CD4-positive, alpha-beta T cell treated with Interferon alpha-2 for 1 hour (primary cell): ENCODE data around the gene RTN4RL1.
A peak's percentile ranks its signal among the peaks of the same experiment; 100 is the strongest.

Experiments
- DNase-seq, 2 donors: peaks; one replicate each; pipeline ENCODE4 v3.0.0-alpha.2; 2020 to 2022

RTN4RL1 gene

DNA sequence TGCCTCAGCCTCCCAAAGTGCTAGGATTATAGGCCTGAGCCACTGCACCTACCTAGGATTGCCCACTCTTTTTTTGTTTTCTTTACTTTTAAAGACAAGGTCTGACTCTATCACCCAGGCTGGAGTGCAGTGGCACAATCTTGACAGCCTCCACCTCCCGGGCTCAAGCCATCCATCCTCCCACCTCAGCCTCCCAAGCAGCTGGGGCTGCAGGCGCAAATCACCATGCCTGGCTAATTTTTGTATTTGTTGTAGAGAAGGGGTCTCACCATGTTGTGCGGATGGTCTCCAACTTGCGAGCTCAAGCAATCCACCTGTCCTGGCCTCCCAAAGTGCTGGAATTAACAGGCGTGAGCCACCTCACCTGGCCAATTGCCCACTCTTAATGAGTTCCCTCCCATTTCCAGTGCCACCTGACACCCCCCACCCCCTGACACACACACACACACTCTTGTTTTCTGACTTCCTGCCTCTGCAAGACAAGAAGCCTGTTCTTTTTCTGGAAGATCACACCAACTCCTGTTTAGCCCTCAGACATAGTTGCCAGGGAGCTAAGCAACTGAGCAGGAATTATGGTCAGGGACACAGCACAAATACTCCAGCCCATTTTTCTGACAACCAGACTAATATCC is 19.2 kb upstream of the RTN4RL1 start:
- no peak for DNase-seq

DNA sequence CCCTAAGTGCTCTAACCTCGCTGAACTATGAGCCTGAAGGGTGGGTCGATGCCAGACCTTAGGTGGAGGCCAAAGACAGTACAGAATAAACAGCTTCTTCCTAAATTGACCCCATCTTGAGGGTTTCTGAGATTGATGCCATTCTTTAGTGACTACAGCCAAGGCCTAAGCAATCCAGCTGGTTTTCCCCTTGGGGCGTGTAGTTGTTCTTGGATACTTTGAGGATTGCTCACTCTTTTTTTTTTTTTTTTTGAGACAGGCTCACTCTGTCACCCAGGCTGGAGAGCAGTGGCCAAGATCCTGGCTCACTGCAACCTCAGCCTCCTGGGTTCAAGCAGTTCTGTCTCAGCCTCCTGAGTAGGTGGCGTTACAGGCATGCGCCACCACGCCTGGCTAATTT is 18.7 kb upstream of the RTN4RL1 start:
- DNase-seq = no peak

DNA sequence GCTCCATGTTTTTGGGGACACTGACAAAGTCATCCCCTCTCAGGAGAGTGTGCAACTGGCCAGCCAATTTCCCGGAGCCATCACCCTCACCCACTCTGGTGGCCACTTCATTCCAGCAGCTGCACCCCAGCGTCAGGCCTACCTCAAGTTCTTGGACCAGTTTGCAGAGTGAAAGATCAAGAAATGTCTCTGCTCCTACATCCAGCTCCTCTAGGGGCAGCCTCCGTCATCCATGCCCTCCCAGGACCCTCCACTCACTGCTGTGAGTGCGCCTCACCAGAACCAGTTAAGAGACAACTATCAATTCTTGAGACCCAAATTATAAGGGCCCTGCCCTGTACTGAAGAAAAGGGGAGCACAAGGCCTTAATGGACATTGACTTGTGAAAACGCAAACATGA is 17.8 kb upstream of the RTN4RL1 start:
- DNase-seq = no peak

DNA sequence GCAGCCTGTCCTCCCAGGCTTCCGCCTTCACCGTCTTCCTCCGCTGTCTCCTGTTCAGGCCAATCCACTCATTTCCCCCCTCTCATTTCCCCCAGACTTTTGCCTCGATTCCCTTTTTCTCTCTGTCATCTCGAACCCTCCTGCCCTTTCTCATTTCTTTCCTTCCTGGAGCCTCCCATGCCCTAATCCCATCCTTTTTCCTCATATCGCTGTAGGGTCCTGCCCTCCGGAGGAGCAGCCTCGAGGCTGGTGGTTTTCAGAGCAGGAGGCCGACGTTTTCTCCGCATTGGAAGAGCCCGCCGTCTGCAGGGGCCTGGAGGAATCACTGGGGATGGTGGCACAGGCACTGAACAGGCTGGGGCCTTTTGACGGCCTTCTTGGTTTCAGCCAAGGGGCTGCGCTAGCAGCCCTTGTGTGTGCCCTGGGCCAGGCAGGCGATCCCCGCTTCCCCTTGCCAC is 17.3 kb upstream of the RTN4RL1 start:
- no peak for DNase-seq

GRCh38 chr17:2041561-2042389 is 16.6 kb upstream of the RTN4RL1 start, which contains the start of gene OVCA2:
OVCA2 (plus strand) TSS chr17:2042022; CDS start chr17:2042048, 26 bp downstream.
- peak; percentile 95 to 98 for DNase-seq

GRCh38 chr17:2040942-2041560 is 15.9 kb upstream of the RTN4RL1 start:
- no peak for DNase-seq

DNA sequence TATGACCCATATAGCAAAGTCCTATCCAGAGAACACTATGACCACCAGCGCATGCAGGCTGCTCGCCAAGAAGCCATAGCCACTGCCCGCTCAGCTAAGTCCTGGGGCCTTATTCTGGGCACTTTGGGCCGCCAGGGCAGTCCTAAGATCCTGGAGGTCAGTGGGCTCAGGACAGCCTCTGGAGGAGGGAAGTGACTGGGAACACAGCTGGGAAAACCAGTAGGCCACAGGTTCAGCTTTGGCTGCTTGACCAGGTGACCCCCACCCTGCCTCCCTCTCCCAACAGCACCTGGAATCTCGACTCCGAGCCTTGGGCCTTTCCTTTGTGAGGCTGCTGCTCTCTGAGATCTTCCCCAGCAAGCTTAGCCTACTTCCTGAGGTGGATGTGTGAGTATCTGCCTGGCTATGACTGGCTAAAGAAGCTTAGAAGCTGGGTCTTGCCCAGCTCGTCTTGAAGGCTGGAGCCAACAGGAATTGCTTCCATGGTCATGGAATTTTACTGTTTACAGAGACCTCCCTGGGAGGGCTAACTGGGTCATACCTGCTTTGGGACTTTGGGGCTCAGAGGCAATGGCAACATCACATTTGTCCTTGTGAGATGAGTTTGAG is 15.2 kb upstream of the RTN4RL1 start:
- DNase-seq = no peak

- DNase-seq = no peak
Observed at GRCh38 chr17:2037155-2037554, 12.0 kb upstream of the RTN4RL1 start.

- DNase-seq = no peak
Observed at GRCh38 chr17:2035541-2036488, 10.7 kb upstream of the RTN4RL1 start.

- DNase-seq = no peak
Observed at GRCh38 chr17:2034806-2035540, 9.8 kb upstream of the RTN4RL1 start.

GRCh38 chr17:2034157-2034556 is 9.0 kb upstream of the RTN4RL1 start:
- DNase-seq = no peak

DNA sequence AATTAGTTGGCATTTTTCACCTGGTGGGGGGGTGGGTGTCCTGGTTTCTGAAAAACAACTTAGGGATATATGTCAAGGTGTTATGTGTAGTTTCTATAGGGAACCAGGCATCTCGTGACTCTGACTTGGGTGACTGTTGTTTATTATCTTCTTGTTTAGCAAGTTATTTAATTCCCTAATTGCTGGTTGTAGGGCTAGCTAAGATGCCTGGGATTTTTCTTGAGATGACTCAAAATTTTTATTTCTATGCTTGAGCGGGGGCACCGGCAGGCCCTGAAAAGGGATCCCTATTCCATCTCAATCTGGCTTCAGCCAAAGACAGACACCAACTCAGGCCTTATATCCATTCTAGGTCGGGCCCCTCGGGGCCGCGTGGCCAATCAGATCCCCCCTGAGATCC is 8.0 kb upstream of the RTN4RL1 start:
- DNase-seq = no peak

DNA sequence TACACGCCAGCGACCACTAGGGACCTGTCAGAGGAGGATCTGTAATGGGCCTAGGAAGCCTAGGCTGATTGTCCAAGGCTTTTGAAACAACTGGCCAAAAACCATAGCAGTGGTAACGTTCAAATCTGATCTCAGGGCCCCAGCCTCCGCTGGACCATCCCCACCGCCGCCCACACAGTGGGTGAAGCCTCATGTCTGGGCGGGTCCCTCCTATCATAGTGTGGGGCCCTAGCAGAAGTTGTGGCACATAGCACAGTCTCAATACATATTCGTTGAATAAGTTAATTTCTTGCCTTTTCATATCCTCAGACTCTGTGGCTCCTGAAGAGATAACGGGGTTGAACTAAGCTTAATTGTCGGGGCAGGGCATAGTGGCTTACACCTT is 5.6 kb upstream of the RTN4RL1 start:
- DNase-seq = no peak

DNA sequence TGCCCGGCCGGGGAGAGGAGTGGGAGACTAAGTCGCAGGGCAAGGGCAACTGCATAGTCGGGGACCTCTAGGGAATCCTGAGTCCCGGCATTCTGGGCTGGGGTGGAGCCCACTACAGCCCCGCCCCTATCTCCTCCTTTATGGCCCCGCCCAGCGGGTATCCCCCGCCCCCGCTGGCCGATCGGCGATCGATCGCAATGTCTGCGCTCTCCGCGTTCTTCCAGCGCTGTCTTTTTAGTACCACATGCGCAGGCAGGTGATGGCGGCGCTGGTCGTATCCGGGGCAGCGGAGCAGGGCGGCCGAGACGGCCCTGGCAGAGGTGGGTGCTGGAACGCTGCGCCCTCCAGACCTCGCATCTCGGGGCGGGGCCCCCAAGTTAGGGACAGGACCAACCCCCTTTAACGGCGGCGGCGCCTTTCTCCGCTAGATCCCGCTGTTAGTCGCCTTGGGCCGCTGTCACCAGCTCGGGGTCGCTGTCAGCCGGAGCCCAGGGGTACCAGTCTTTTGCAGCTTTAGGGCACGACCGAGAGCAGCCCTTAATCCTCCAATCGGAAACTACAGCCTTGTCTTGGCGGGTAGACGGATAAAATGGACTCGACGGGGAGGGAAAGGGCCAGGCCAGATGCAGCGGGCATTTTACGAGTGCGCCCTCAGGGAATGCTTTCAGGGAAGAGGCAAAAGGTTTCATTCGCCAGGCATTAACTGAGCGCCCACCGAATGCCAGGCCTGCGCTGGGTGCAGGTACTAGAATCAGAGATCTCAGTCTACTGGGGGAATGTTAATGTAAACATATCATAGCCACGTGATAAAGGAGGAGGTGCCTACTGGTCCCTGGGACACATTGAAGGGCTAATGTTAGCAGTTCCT is 5.0 kb upstream of the RTN4RL1 start, which contains the start of gene DPH1:
DPH1 (plus strand) TSS at position 243 of the 868 bp plus-strand sequence; CDS start at position 260, 17 bp downstream.
- DNase-seq = peak; percentile 82 to 90

GRCh38 chr17:2028737-2029136 is 3.6 kb upstream of the RTN4RL1 start:
- DNase-seq = no peak

- DNase-seq = no peak
Observed at GRCh38 chr17:2028234-2028614, 3.1 kb upstream of the RTN4RL1 start.

DNA sequence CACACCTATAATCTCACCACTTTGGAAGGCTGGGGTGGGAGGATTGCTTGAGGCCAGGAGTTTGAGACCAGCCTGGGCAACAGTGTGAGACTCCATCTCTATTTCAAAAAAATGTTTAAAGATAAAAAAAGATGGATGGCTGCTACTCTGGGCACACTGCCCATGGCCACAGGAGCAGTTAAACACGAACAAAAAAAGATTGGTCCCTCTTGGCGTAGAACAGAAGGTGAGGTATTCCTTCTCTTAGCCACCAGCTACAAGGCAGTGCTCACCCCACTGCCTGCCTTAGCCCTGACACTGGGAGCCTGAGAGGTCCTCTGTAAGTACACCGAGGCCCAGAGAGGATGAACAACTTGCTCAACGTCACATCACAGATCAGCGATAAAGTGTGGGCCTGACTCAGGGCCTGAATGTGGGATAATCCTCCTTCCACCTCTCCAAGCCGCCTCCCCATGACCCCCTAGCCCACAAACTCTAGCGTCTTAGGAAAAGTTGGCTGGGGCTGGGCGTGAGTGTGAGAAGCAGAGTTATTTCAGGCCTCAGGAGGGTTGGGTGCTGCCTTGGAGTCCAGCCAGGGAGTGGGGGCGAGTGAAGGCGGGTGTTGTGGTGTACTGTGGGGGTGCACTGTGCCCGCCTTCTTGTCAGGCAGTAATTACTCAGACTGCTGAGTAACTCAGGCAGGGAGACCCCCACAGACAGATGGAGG is 2.5 kb upstream of the RTN4RL1 start:
- no peak for DNase-seq

GRCh38 chr17:2025622-2026309 is 632 bp upstream of the RTN4RL1 start:
- peak in 1 of 2 donors; percentile 29 for DNase-seq
